ENCODE data around the gene OR4D2.
"Not testable (repeated sequence)": the region's sequence is repeated elsewhere in the genome, so short reads cannot be mapped to it uniquely, and the experiment has no call there.

OR4D2 gene

DNA sequence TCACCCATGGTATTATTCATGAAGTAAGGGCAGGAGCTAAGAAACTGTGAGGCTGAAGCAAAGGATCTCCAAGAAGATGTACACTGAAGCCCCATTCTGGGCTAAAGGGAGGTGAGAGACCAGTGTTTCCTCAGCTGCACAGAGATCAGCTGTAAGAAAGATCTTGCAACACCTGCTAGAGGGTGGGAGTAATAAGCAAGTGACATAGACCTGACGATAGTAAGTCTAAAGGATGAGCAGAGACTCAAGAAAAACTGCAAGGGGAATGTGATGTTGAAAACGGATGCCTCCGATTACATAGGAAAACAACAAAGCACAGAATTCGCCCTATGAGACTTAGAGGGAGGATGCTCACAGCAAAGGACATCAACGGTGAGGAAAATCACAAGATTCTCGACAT lies at the start of gene OR4D2:
Gene OR4D2, plus strand, starts transcription at position 301 of the 400 bp plus-strand sequence. CDS start 2,674 bp downstream, outside the sequence.
- no peak for DNase-seq (ENCODE audit: low read depth in 3 of 3)

DNA sequence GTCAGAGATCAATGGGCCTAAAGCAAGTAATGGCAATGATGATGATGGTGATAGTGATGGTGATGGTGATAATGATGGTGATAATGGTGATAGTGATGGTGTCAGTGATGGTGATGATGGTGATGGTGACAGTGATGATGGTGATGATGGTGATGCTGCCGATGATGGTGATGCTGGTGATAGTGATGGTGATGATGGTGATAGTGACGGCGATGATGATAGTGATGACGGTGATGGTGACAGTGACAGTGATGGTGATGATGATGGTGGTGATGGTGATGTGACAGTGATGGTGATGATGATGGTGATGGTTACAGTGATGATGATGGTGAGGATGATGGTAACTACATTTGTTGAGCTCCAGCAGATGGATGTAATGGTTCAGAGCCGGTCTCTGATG lies 49.4 kb upstream of the OR4D2 start:
- no peak for DNase-seq (ENCODE audit: low read depth in 3 of 3)

DNA sequence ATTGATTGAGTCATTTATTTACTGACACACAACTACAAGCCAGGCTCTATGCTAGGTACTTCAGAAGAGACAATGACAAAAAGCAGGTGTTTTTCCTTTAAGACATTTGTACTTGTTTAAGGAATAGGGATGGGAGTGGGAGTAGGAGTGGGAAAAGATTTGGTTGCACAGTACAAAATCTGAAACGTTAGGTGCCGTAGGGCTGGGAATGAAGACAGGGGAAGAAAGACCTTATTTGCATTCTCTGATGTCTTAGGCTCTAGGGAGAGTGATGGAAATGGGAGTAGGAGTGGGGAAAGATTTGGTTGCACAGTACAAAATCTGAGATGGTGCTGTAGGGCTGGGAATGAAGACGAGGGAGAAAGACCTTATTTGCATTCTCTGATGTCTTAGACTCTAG lies 47.3 kb upstream of the OR4D2 start:
- DNase-seq (ENCODE audit: low read depth in 3 of 3): no peak

DNA sequence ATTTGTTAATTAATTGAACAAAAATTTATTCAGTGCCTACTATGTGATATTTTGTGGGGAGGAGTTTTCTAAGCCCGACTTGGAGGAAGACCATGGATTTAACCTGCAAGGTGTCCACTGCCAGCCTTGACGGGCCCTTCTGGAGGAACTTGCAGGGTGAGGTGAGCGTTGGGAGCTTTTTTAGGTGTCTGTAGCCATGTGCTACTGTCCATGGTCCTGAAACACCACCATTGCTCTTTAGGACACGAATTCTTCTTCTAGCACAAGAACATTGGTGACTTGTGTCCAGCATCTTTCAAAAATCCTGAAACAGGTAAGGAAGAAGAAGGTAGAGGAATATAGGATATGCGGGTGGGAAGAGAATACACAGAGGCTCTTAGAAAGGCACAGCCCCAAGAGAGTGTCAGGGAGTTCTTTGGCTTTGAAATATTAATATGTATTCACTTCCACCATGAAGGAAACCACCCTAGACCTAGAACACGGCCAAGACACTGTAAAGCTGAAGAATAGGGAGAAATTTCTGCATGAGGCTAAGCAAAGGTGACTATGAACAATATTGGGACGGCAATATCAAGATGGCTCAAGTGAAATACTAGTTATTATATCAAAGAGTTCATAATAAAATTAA lies 46.5 kb upstream of the OR4D2 start:
- peak in 2 of 3 experiments; percentile 9 to 13 for DNase-seq (ENCODE audit: low read depth in 3 of 3)

DNA sequence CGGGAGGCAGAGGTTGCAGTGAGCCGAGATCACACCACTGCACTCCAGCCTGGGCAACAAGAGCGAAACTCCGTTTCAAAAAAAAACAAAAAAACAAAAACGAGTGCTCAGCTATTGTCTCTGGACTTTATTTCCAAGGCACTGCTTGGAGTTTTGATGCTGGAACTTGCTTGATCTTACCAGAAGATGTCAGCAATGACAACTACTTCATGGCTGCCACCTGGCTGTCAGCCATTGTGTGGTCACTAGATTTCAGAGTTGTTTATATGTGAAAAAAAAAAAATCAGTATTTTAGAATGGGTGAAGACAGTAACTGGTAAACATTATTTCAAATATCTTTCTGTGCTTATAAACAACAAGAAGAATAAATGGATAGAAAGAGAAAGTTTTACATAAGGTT lies 44.9 kb upstream of the OR4D2 start:
- DNase-seq (ENCODE audit: low read depth in 3 of 3): peak in 1 of 3 experiments; percentile 11

DNA sequence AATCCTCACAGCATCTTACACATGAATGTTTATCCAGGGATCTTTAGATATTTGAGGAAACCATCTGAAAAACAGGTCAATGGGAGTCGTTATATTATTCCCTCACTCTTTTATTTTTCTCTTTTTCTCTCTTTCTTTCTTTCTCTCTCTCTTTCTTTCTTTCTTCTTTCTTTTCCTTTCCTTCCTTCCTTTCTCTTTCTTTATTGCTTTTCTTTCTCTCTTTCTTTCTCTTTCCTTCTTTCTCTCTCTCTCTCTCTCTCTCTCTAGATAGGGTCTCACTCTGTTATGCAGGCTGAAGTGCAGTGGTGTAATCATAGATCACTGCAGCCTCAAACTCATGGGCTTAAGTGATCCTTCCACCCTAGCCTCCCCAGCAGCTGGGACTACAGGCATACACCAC lies 38.9 kb upstream of the OR4D2 start:
- DNase-seq (ENCODE audit: low read depth in 3 of 3): no peak

DNA sequence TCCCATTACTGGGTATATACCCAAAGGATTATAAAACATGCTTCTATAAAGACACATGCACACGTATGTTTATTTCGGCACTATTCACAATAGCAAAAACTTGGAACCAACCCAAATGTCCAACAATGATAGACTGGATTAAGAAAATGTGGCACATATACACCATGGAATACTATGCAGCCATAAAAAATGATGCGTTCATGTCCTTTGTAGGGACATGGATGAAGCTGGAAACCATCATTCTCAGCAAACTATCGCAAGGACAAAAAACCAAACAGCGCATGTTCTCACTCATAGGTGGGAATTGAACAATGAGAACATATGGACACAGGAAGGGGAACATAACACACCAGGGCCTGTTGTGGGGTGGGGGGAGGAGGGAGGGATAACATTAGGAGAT lies 34.1 kb upstream of the OR4D2 start:
- not testable (repeated sequence) for DNase-seq (ENCODE audit: low read depth in 3 of 3)

DNA sequence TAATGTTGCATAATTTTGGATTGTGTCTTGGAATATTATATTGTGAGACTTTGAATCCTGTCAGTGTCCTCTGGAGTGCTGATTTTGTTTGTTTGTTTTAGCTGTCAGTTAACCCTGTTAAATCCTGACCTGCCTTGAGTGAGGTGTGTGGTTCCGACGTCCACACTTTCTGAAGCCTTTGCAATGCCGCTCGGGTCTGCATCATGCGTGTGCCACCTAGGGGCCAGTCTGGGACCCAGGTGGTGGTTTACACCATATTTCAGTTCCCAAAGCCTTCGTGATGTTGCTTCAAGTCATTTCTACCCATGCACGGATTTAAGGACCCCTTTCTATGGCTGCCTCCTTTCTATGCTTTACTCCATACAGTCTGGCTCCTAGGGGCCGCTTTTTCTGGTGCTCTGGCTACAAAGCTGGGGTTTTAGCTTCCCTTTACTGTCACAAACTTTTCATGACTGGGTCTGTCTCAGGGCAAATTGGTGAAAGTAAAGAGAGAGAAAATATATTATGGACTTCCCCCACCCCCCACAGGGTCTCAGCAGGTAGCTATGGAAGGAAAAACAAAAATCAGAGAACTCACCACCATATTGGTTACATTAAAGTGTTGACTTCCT lies 30.0 kb upstream of the OR4D2 start:
- DNase-seq (ENCODE audit: low read depth in 3 of 3): no peak

DNA sequence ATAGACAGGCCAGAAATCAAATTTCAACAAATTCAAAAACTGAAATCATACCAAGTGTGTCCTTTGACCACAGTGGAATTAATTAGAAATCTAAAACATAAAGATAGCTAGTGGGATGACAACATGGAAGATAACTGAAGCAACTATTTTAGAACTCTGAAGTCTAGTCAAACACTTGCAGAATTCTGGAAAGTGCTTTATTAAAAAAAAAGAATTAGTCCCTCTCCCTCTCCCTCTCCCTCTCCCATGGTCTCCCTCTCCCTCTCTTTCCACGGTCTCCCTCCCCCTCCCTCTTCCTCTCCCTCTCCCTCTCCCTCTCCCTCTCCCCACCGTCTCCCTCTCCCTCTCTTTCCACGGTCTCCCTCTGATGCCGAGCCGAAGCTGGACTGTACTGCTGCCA lies 25.3 kb upstream of the OR4D2 start:
- no peak for DNase-seq (ENCODE audit: low read depth in 3 of 3)

DNA sequence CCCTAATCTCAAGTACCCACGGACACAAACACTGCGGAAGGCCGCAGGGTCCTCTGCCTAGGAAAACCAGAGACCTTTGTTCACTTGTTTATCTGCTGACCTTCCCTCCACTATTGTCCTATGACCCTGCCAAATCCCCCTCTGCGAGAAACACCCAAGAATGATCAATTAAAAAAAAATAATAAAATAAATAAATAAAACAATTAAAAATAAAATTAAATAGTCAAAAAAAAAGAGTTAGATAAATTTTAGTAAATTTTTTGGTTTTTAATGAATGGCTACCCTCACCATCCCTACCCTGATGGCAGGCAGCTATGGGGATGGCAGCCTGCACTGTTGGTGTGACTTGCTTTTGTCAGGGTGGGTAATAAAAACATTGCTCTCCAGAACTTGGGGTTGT lies 23.4 kb upstream of the OR4D2 start:
- DNase-seq (ENCODE audit: low read depth in 3 of 3): not testable (repeated sequence)

DNA sequence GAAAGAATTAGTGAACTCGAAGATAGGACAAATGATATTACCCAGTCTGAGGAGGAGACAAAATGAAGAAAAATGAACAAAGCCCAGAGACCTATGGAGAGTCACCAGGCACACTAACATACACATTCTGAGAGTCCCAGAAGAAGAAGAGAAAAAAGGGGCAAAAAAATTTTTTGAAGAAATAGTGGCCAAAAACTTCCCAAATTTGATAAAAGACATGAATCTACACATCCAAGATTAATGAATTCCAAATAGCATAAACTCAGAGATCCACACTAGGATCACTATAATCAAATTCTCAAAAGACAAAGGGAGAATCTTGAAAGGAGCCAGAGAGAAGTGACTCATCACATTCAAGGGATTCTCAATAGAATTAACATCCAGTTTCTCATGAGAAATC lies 22.0 kb upstream of the OR4D2 start:
- no peak for DNase-seq (ENCODE audit: low read depth in 3 of 3)

DNA sequence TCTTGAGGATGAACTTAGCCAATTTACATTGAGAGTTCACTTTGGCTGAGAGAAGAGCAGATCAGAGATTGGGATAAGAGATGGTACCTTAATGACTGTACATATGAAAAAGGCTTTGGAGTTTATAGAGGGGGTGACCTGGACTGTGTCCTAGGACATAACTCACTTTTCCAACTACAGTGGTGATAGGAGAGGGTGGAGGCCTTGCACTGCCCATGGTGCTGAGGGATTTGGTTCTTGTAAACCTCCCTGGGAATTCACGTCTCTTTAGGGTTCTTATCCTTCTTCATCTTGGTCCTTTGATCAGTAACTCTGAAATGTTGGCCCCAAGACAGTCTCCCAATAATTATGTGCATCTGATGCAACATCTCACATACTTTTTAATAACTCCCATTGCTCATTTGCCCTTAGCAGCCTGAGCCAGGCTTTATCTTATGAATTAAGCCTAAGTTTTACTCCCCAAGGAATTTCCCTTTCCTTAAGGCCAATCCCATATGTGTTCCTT lies 18.8 kb upstream of the OR4D2 start, which contains the start of gene OR4D1:
Gene OR4D1, plus strand, starts transcription at position 455 of the 505 bp plus-strand sequence. CDS start 6,770 bp downstream, outside the sequence.
- DNase-seq (ENCODE audit: low read depth in 3 of 3): no peak

DNA sequence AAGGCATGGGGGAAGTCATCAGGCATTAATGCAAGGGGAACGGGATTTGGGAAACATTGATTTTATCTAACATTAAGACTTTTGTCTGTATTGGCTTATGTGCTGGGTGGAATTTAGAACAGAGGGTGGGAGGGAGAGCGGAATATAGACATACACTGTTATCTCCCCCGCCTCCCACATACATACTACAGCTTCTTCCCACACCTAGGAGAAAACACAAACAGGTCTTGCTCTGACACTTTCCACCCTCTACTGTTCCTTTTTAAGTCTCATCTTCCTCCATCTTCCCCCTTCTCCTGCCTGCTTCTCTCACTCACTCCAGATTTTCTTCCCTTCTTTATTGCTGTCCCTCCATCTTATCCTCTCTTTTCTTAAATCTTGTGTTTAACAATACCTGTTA lies 18.2 kb upstream of the OR4D2 start:
- DNase-seq (ENCODE audit: low read depth in 3 of 3): no peak

DNA sequence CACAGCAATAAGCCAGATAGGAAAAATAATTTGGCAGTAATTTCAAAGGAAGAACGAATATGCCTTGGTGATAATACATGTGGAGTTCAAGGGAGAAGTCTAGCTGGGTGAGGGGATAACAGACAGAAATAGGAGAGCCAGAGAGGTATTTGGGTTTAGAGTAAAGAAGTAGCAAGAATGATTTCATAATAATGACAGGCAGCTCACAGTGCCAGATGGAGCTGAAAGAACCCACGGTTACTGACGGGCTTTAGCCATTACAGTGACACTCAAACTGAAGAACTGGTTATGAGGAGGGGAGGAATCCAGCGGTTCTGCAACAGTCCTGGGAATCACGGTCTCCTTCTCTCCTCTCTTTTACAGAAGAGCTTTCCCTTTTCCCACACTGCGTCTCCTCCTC lies 16.4 kb upstream of the OR4D2 start:
- DNase-seq (ENCODE audit: low read depth in 3 of 3): no peak

DNA sequence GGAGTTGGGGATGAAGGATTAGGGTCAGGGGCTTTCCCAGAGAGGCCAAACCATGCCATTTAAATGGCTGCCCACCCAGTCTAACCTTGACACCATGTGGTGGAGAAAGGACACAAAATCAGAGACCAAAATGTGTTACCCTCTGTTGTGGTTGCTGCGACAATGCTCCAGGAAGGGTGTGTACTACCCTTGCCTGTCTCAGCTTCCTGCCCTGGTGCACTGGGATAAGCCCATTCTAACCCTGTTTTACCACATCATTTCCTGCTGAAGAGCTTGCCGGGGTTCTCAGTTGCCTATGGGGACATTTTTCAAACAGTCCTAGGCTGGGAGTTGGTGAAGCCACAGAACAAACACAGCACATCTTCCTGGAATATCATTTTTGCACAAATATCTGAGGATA lies 13.7 kb upstream of the OR4D2 start:
- DNase-seq (ENCODE audit: low read depth in 3 of 3): peak in 2 of 3 experiments; percentile 15 to 26

DNA sequence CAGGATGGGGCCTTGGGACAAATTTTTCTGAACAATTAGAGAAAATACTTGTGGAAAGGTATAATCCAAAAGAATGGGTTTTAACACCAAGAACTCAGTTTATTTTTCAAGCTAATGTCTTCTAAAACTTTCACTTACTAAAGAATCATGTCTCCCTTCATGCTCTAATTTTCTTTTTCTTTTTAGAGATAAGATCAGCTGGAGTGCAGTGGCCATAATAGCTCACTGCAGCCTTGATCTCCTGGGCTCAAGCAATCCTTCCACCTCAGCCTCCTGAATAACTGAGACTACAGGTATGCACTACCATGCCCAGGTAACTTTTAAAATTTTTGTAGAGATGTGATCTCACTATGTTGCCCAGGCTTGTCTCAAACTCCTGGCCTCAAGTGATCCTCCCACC lies 13.1 kb upstream of the OR4D2 start:
- no peak for DNase-seq (ENCODE audit: low read depth in 3 of 3)

DNA sequence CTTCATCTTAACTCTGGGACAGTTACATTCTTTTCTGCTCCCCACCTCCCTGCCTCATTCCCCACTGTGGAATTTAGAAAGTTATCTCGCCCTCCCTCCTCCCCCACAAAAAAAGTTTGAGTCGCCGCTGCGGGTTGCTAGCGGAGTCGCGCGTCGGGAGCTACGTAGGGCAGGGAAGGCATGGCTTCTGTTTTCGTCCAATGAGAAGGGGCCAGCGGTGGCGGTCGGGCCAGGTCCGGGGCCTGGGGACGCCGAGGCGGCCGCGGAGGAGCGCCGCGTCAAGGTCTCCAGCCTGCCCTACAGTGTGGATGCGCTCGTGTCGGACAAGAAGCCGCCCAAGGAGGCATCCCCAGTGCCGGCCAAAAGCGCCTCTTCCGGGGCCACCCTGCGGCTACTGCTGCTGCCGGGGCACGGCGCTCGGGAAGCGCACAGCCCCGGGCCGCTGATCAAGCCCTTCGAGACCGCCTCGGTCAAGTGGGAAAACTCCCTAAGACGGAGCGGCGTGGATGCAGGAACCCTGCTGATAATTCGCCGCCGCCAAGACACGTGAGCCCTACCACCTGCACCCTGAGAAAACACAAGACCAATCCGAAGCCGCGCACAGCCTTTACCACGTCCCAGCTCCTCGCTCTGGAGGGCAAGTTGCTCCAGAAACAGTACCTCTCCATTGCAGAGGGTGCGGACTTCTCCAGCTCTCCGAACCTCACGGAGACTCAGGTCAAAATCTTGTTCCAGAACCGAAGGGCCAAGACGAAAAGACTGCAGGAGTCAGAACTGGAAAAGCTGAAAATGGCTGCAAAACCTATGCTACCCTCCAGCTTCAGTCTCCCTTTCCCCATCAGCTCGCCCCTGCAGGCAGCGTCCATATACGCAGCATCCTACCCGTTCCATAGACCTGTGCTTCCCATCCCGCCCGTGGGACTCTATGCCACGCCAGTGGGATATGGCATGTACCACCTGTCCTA lies 9.7 kb upstream of the OR4D2 start:
- DNase-seq (ENCODE audit: low read depth in 3 of 3): peak; percentile 34 to 63 (median 44)

DNA sequence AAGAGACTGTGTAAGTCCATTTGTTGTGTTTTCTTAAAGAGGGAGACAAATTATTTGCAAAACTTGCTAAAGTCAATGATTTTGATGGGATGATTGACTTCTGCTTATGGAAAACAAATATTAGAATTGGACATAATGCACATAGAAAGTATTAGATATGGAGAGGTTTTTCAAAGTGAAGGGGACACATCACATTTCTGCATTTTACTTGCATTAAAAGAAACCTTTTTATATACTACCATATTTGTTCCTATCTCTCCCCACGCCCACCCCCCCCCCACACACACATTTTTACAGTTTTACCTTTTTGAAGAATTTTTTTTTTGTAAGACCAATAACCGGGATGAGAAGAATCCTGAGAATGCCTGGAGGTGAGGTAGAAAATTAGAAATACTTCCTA lies 8.6 kb upstream of the OR4D2 start:
- no peak for DNase-seq (ENCODE audit: low read depth in 3 of 3)

DNA sequence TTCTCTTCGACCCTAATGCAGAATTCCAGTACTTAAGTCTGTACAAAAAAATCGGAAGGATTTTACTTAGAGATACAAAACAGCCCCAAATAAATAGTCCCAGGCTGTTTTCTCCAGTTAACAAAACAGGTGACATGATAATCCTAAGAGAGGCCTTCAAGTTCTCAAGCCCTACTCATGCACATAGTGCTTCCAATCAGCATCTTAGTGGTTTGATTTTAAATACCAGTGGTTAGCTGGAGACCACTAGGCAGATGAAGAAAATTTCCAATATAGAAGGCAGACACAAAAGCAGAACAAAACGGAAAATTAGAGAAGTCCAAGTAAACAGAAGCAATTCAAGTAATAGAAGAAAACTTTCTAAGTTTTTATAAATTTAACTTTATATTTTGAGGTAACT lies 5.2 kb upstream of the OR4D2 start:
- DNase-seq (ENCODE audit: low read depth in 3 of 3): no peak

DNA sequence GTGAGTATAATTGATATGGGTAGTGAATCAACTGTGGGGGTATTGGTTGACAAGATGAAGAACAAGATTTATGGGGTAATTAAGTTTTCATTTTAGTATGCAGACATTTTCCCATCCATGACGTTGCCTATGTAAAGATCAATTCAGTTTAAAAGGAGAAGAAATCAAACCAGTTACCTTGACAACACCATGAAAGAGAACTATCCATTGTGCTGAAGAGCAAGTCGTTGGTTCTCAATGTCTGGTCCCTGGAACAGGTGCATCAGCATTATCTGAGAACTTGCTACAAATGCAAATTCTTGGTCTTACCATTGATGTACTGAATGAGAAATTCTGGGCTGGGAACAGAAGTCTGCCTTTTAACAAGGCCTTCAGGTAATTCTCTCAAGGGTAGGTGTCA lies 801 bp upstream of the OR4D2 start:
- no peak for DNase-seq (ENCODE audit: low read depth in 3 of 3)

DNA sequence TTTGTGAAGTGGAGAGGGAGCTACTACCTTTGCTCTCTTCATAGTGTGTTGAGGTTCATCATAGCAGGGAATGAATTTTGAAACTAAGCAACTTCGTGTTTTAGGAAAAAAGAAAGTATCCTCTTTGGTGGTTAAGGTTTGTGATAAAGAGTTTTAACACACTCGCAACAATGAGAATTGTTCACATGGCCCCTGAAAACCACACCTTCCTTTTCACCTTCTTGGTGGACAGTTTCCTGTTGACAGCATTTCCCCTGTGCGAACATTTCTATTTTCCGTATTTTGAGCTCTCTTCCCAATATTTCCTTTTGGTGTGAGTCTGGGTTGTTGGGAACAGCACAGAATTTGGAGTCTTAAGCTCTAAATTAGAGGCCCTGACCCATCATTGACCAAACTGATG lies 3.8 kb downstream of the OR4D2 start:
- no peak for DNase-seq (ENCODE audit: low read depth in 3 of 3)

DNA sequence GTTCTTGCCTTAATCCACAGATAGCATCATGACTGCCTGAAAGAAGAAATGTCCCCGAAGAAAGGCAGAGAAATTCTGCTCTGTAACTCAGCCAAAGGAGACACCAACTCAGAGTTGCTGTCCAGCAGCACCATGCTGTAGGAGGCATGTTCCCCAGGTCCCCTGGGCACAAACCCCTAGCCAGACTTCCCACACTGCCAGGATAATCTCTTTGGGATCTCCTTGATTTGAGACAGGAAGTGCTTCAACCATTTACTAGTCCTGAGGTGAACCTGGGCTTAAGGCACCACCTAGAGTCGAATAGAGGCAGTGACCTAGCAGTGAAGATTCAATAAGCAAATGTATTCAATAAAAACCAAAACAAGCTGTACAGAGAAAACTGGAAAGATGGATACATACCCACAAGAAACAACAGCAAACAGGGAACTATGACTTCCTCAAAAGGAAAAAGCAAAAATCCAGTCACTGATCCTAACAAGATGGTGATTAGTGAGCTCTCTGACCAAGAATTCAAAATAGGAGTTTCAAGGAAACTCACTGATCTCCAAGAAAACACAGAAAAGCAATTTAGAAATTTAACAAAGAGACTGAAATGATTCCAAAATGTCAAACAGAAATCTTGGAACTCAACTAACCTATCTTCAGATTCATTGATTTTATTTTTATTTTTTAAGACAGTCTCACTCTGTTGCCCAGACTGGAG lies 5.7 kb downstream of the OR4D2 start:
- peak in 2 of 3 experiments; percentile 11 to 16 for DNase-seq (ENCODE audit: low read depth in 3 of 3)
